Astrocyte (in vitro differentiated cells and primary cell): ENCODE results near the gene SIGLEC8.

Source experiments
- EZH2 ChIP-seq: IDR thresholded peaks from 2 replicates; pipeline ENCODE4 v1.6.1; 2012; ENCODE audit warnings: mild to moderate bottlenecking, low read length, inconsistent platforms; ENCODE audit not compliant: insufficient read depth
- TF ChIP-seq, protein P1 (sequence below): IDR thresholded peaks from 2 replicates; pipeline ENCODE4 v1.5.1; 2011; ENCODE audit warnings: low read depth, mild to moderate bottlenecking, inconsistent platforms, low read length, moderate library complexity; ENCODE audit not compliant: insufficient read depth

DNA sequence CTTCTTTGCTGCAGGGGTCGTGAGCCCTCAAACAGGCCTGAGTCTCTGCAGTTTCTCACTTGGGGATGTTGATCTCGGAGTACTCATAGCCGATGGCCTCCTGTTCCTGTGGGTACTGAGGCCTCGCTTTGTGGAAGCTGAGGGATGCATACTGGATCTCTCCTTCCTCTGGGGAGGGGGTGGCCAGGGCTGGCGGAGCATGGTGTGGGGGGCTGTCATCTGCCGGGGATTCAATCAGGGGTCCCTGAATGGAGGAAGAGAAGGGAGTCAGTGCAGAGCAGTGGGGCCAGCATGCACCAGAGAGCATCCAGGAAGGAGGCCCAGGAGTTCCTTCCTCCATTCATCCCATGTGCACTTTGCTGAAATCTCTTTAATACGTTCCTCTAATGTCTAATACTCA is 33.3 kb upstream of the SIGLEC8 start:
- TF ChIP-seq, protein P1, sequence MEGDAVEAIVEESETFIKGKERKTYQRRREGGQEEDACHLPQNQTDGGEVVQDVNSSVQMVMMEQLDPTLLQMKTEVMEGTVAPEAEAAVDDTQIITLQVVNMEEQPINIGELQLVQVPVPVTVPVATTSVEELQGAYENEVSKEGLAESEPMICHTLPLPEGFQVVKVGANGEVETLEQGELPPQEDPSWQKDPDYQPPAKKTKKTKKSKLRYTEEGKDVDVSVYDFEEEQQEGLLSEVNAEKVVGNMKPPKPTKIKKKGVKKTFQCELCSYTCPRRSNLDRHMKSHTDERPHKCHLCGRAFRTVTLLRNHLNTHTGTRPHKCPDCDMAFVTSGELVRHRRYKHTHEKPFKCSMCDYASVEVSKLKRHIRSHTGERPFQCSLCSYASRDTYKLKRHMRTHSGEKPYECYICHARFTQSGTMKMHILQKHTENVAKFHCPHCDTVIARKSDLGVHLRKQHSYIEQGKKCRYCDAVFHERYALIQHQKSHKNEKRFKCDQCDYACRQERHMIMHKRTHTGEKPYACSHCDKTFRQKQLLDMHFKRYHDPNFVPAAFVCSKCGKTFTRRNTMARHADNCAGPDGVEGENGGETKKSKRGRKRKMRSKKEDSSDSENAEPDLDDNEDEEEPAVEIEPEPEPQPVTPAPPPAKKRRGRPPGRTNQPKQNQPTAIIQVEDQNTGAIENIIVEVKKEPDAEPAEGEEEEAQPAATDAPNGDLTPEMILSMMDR: no peak
- TF ChIP-seq EZH2: no peak
